ENCODE data around the gene LRRK2. TPM values are rescaled to one million over a fixed set of nuclear protein-coding genes. Genes with fewer than 3 reads are reported as not detected.

The LRRK2 gene
- total RNA-seq, 1 experiment from 2014 or later: 0.33 TPM

- intact Hi-C loops (cut with micrococcal nuclease): no loop called here
- H3K4me3 ChIP-seq (ENCODE audit: low read length): no peak overlapping the region
- H3K36me3 ChIP-seq (ENCODE audit: low read depth, low read length): no peaks in the 10 kb centered on the region
- no peaks in the 10 kb centered on the region for H3K4me1 ChIP-seq (ENCODE audit: insufficient read depth, low read length)
- no peaks in the 10 kb centered on the region for H4K20me1 ChIP-seq (ENCODE audit: low read length)
- H3K9me3 ChIP-seq (ENCODE audit: low read length): no peaks in the 10 kb centered on the region
- ChIA-PET CTCF (no interaction called here), POLR2A (ENCODE audit: unreplicated experiment) (no interaction called here)
- TF ChIP-seq EZH2 (IDR thresholded peaks at IDR 0.05; ENCODE audit: low read length, unreplicated experiment): no peak
- no peak for TF ChIP-seq CTCF (conservative IDR thresholded peaks at IDR 0.05; ENCODE audit: low read depth, low read length)
- TF ChIP-seq EZH2phosphoT487 (IDR thresholded peaks at IDR 0.05; ENCODE audit: borderline replicate concordance, low read length): no peak
- H3K79me2 ChIP-seq (ENCODE audit: low read length): no peaks in the 10 kb centered on the region
- no TSS peak for BruUV-seq (replicated peaks)
- H3K4me2 ChIP-seq (ENCODE audit: low read length): no peak overlapping the region
- DNase-seq: no peak
- no peak overlapping the region for H3K9ac ChIP-seq (ENCODE audit: low read length)
- H3K27me3 ChIP-seq (ENCODE audit: low read length): peaks cover 5% of the 10 kb centered on the region; the same call in 1 of the 2 replicates
- no peak overlapping the region for H3K27ac ChIP-seq (ENCODE audit: low read length)
- H3F3A ChIP-seq (ENCODE audit: low read length, unreplicated experiment): no peaks in the 10 kb centered on the region
- H2AFZ ChIP-seq (ENCODE audit: low read length): no peak overlapping the region
- no peak for ATAC-seq
- H3K9me2 ChIP-seq (replicated peaks; ENCODE audit: low read length): no peaks in the 10 kb centered on the region
Observed at GRCh38 chr12:40175489-40175888, 49.3 kb upstream of the LRRK2 start.

DNA sequence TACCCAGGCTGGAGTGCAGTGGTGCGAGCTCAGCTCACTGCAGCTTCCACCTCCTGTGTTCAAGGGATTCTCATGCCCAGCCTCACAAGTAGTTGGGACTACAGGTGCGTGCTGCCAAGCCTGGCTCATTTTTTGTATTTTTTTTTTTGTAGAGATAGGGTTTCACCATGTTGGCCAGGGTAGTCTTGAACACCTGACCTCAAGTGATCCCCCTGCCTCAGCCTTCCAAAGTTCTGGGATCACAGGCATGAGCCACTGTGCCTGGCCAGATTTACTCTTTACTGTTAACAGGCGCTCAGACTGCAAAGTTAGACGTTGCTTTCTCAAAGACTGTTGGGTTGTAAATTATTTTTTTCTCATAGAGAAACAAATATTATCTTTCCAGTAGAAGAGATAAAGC lies 46.1 kb upstream of the LRRK2 start:
- intact Hi-C loops (cut with micrococcal nuclease): no loop called here
- ATAC-seq (no peak), DNase-seq (no peak)
- Histone ChIP-seq H3K4me2 (ENCODE audit: low read length) (no peak overlapping the region), H3K9ac (ENCODE audit: low read length) (no peak overlapping the region), H3K4me3 (ENCODE audit: low read length) (no peak overlapping the region), H3K9me2 (replicated peaks; ENCODE audit: low read length) (no peaks in the 10 kb centered on the region), H3K27ac (ENCODE audit: low read length) (no peak overlapping the region), H3K27me3 (ENCODE audit: low read length) (peaks cover 5% of the 10 kb centered on the region; the same call in 1 of the 2 replicates), H2AFZ (ENCODE audit: low read length) (no peak overlapping the region), H3K79me2 (ENCODE audit: low read length) (no peaks in the 10 kb centered on the region), H4K20me1 (ENCODE audit: low read length) (no peaks in the 10 kb centered on the region), H3K36me3 (ENCODE audit: low read depth, low read length) (no peaks in the 10 kb centered on the region), H3F3A (ENCODE audit: low read length, unreplicated experiment) (no peaks in the 10 kb centered on the region), H3K4me1 (ENCODE audit: insufficient read depth, low read length) (no peaks in the 10 kb centered on the region), H3K9me3 (ENCODE audit: low read length) (no peaks in the 10 kb centered on the region)
- no peak for TF ChIP-seq EZH2phosphoT487 (IDR thresholded peaks at IDR 0.05; ENCODE audit: borderline replicate concordance, low read length)
- no peak for TF ChIP-seq CTCF (conservative IDR thresholded peaks at IDR 0.05; ENCODE audit: low read depth, low read length)
- no peak for TF ChIP-seq EZH2 (IDR thresholded peaks at IDR 0.05; ENCODE audit: low read length, unreplicated experiment)
- POLR2A ChIA-PET (ENCODE audit: unreplicated experiment): no interaction called here
- no TSS peak for BruUV-seq (replicated peaks)
- CTCF ChIA-PET: no interaction called here

- H3K4me1 ChIP-seq (ENCODE audit: insufficient read depth, low read length): no peaks in the 10 kb centered on the region
- H3K79me2 ChIP-seq (ENCODE audit: low read length): no peaks in the 10 kb centered on the region
- no peak overlapping the region for H3K9ac ChIP-seq (ENCODE audit: low read length)
- POLR2A ChIA-PET (ENCODE audit: unreplicated experiment): no interaction called here
- TF ChIP-seq CTCF (conservative IDR thresholded peaks at IDR 0.05; ENCODE audit: low read depth, low read length) (no peak), EZH2 (IDR thresholded peaks at IDR 0.05; ENCODE audit: low read length, unreplicated experiment) (no peak), EZH2phosphoT487 (IDR thresholded peaks at IDR 0.05; ENCODE audit: borderline replicate concordance, low read length) (no peak)
- no peaks in the 10 kb centered on the region for H4K20me1 ChIP-seq (ENCODE audit: low read length)
- H2AFZ ChIP-seq (ENCODE audit: low read length): no peak overlapping the region
- CTCF ChIA-PET: no interaction called here
- intact Hi-C loops (cut with micrococcal nuclease): no loop called here
- no peak overlapping the region for H3K4me2 ChIP-seq (ENCODE audit: low read length)
- no peak overlapping the region for H3K4me3 ChIP-seq (ENCODE audit: low read length)
- H3K9me3 ChIP-seq (ENCODE audit: low read length): no peaks in the 10 kb centered on the region
- no peaks in the 10 kb centered on the region for H3K36me3 ChIP-seq (ENCODE audit: low read depth, low read length)
- DNase-seq (no peak), ATAC-seq (no peak)
- H3K27me3 ChIP-seq (ENCODE audit: low read length): peaks cover 5% of the 10 kb centered on the region; the same call in 1 of the 2 replicates
- H3K9me2 ChIP-seq (replicated peaks; ENCODE audit: low read length): no peaks in the 10 kb centered on the region
- H3K27ac ChIP-seq (ENCODE audit: low read length): no peak overlapping the region
- BruUV-seq (replicated peaks): no TSS peak
- no peaks in the 10 kb centered on the region for H3F3A ChIP-seq (ENCODE audit: low read length, unreplicated experiment)
Observed at GRCh38 chr12:40181490-40181889, 43.3 kb upstream of the LRRK2 start.
